Activated naive CD4-positive, alpha-beta T cell (primary cell): ENCODE measurements around the gene GNPTAB.

Experiments
- DNase-seq, 4 experiments: peaks; one replicate each; lab custom pipeline; 2025; lab: John Stamatoyannopoulos, UW

Gene GNPTAB

GRCh38 chr12:101696251-101697196 is 134.2 kb downstream of the GNPTAB start:
- no peak for DNase-seq

- DNase-seq = no peak
Observed at GRCh38 chr12:101695706-101696105, 135.1 kb downstream of the GNPTAB start.
